GM12872 (cell line): ENCODE results near the gene EVI2B.

Experiments used
- CTCF ChIP-seq: IDR thresholded peaks from 3 replicates; pipeline ENCODE4 v1.5.1; 2011; ENCODE audit warnings: low read depth, mild to moderate bottlenecking, low read length, moderate library complexity; ENCODE audit not compliant: insufficient read depth

EVI2B gene

DNA sequence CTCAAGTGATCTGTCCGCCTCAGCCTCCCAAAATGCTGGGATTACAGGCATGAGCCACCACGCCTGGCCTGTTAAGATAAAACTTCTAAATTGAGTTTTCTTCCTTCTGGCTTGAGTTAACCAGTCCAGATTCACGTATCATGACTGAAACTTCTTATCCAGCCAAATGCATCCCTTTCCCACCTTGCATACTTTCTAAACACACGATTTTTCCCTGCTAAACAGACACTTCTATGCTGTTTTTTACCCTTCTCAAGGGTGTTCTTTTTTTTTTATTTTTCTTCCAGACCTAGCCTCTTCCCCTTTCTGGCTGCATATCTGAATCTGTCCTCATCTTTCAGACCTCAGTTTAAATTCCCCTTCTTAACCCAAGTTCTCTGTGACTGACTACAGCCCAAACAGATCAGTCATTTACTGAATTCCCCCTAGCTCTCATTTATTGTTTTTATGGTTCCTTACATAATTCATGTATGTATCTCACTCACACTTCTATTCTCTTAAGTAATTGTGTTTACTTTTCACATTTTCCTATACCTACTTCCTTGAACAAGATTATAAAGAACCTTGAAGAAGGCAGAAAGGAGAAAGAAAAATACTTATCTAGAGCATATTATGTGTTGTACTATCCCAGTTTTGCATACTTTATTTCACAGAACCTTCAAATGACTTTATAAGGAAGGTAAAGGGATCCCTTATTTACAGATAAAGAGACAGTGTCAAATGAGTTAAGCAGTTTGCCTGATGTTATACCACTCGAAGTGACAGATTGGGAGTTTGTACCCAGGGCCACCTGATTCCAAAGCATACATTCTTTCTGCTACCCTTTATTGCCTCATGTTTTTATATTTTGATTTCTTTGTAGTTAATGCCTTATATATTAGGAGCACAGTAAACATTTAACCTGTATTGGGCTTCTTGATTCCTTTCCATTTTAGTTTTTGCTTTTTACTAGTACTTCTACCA, 5.2 kb downstream of the EVI2B start:
- TF ChIP-seq CTCF = no peak

DNA sequence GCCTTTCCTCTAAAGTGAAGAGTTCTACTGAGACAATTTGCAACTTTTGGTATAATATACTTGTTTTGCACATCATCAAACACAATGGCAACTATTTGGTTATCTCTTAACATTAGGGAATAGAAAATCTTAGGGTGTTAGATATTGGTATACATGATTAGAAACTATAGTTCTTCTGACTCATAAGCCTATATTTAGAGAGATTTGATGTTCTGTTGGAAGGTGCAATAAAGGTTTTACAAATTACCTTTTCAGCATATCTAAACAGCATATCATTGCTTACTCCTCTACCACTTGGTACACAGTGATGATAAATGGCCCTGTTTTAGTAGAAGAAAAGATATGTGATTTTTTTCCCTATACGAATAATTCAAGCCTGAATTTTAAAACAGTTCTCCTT, 6.2 kb downstream of the EVI2B start:
- TF ChIP-seq CTCF = no peak

- no peak for TF ChIP-seq CTCF
These were observed 14.2 kb downstream of the EVI2B start for GRCh38 chr17:31299624-31300023.

- TF ChIP-seq CTCF = no peak
These were observed 16.8 kb downstream of the EVI2B start, which contains the start of gene OMG for GRCh38 chr17:31297090-31297489. OMG (minus strand) TSS chr17:31297239; CDS start chr17:31296331, 908 bp downstream.

- no peak for TF ChIP-seq CTCF
These were observed 17.7 kb downstream of the EVI2B start for GRCh38 chr17:31296142-31296541.

GRCh38 chr17:31295489-31295871, 18.4 kb downstream of the EVI2B start:
- no peak for TF ChIP-seq CTCF

DNA sequence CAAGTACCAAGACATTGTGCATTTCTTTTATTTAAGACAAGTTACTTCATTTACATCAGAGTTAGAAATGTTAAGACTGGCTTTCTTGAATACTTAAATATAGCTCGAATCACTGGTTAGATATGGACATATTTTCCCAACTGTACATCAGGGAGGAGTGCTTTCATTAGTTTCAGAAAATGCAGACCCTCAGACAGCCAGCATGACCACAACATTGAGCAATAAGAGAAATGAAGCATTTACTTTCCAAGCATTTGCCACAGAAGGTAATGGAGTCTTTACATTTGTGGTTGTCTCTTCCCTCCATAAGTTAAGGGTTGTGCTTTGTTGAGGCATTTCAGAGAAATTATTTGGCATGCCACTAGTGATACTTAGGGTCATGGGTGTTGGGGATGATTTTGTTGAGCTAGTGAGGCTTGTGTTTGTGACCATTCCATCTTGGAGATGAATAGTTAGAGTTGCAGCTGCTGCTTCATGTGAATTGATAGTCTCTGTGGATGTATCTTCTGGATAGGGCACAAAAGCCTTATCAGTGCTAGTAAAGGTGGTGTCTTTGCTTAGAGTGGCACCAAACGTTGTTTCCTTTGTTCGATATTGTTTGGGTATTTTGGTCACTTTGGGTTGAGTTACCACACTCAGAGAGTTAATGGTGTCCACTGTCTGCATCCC, 18.9 kb downstream of the EVI2B start:
- TF ChIP-seq CTCF = no peak
